T-helper 2 cell treated with Interferon-gamma antibody and Interleukin-4, amounts not matched to agents 5 μg/mL and 100 μg/mL, for 36 hours (primary cell): Measurements from ENCODE around the gene TRIM63.

Experiments used
- DNase-seq: peaks from one replicate; pipeline ENCODE4 v3.0.0; 2021; ENCODE audit warnings: low spot score
- H3K27ac Mint-ChIP-seq: one replicate; pipeline ENCODE4 v1.8.0; 2021; ENCODE audit warnings: mild to moderate bottlenecking, mixed read lengths
- H3K27me3 Mint-ChIP-seq: one replicate; pipeline ENCODE4 v1.8.0; 2021; ENCODE audit warnings: low read depth, mixed read lengths
- H3K36me3 Mint-ChIP-seq: one replicate; pipeline ENCODE4 v1.8.0; 2021; ENCODE audit warnings: low read depth, mixed read lengths
- H3K4me1 Mint-ChIP-seq: one replicate; pipeline ENCODE4 v1.8.0; 2021; ENCODE audit warnings: low read depth, mixed read lengths
- H3K4me3 Mint-ChIP-seq: one replicate; pipeline ENCODE4 v1.8.0; 2022; ENCODE audit warnings: mild to moderate bottlenecking, moderate library complexity, mixed read lengths
- H3K9me3 Mint-ChIP-seq: one replicate; pipeline ENCODE4 v1.8.0; 2021; ENCODE audit warnings: mixed read lengths

TRIM63 gene

DNA sequence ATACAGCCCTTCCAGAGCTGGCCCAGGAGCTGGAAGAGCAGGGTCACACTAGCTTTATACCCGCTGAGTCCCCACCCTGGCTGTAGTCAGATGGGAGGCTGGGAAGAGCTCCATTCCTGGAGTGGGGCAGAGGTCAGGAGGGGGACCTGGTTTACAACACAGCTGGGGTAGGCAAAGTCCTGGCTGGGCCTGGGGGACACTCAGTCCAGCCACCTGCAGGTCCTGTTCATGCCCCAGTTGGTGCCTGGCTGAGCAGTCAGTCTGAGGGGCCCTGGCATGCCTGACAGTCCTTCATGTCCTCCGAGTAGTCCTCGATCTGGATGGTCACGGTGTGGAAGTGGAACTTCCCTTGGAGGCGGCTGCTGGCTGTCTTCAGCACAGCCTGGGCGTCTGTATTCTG lies 28.5 kb downstream of the TRIM63 start:
- Mint-ChIP-seq H3K36me3 (no peaks in the 10 kb centered on the region), H3K27ac (no peak overlapping the region), H3K9me3 (no peaks in the 10 kb centered on the region), H3K4me3 (no peak overlapping the region), H3K27me3 (peaks cover 21% of the 10 kb centered on the region), H3K4me1 (peaks cover 7% of the 10 kb centered on the region)
- no peak for DNase-seq

DNA sequence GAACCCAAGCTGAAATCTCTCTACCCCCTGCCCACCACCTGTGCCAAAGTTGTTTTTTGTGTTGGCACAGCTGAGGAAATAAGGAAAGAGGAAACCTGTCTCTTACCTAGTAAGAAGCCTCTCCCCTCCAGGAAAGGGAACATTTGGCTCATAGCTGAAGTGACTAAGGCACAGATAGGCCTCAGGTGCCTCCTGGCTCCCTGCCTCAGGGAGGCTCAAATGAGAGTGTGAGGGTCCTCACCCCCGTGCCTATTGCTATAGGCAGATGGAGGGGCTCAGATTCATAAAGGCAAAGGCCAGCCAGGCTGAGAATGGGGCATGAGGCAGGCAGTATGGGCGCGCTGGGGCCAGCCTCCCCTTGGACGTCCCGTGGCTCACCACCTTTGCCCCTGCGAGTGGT lies 29.0 kb downstream of the TRIM63 start:
- DNase-seq: no peak
- Mint-ChIP-seq H3K9me3 (no peaks in the 10 kb centered on the region), H3K27me3 (peaks cover 17% of the 10 kb centered on the region), H3K27ac (no peak overlapping the region), H3K36me3 (no peaks in the 10 kb centered on the region), H3K4me3 (no peak overlapping the region), H3K4me1 (peaks cover 7% of the 10 kb centered on the region)

- Mint-ChIP-seq H3K27ac (no peak overlapping the region), H3K9me3 (no peaks in the 10 kb centered on the region), H3K4me3 (no peak overlapping the region), H3K27me3 (peaks cover 12% of the 10 kb centered on the region), H3K36me3 (no peaks in the 10 kb centered on the region), H3K4me1 (peaks cover 7% of the 10 kb centered on the region)
- no peak for DNase-seq
These were observed 29.5 kb downstream of the TRIM63 start for GRCh38 chr1:26037904-26038303.

- peaks cover 7% of the 10 kb centered on the region for H3K4me1 Mint-ChIP-seq
- DNase-seq: no peak
- H3K27ac Mint-ChIP-seq: no peak overlapping the region
- H3K36me3 Mint-ChIP-seq: no peaks in the 10 kb centered on the region
- H3K4me3 Mint-ChIP-seq: no peak overlapping the region
- H3K27me3 Mint-ChIP-seq: peaks cover 20% of the 10 kb centered on the region
- H3K9me3 Mint-ChIP-seq: no peaks in the 10 kb centered on the region
These were observed 30.6 kb downstream of the TRIM63 start for GRCh38 chr1:26036756-26037281.

- Mint-ChIP-seq H3K4me3 (peak overlapping the region; percentile 91), H3K36me3 (no peaks in the 10 kb centered on the region), H3K9me3 (no peaks in the 10 kb centered on the region), H3K27me3 (peaks cover 20% of the 10 kb centered on the region), H3K27ac (peak overlapping the region; percentile 48), H3K4me1 (peaks cover 7% of the 10 kb centered on the region)
- DNase-seq: peak; percentile 77
These were observed 31.3 kb downstream of the TRIM63 start for GRCh38 chr1:26035959-26036755.

DNA sequence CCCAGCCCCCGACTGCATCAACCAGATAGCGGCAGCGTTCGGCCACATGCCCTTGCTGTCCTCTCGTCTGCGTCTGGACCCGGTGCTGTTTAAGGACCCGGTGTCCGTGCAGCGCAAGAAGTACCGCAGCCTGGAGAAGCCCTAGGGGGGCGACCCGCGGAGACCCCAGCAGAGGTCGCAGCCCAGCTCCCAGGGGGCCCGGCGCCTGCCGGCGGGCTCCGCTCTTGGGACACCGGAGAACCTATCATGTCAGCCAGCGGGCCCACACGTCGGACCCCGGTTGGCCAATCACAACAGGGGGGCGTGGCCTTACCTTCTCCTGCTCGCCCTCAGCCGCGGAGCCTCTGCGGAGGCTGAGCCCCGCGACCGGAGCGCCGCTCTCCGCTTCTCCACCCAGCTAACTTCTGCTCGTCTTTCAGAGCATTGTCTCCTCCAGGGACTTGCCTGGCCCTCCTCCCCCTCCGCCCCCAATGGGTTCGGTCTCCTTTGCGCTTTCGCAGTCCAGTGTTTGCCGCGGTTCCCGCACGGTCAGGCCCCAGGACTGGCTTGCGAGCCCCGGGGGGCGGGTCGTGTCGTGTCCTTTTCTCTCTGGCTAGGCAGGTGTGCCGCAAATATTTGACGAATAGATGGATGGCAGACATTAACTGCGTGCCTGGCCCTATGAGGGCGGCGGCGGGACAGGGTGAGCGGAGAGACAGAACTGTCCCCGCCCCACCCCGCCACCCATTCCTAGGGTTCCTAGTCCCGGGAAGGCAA lies 32.0 kb downstream of the TRIM63 start:
- H3K27me3 Mint-ChIP-seq: peaks cover 20% of the 10 kb centered on the region

GRCh38 chr1:26034504-26035202 lies 32.8 kb downstream of the TRIM63 start:
- no peak for DNase-seq
- Mint-ChIP-seq H3K36me3 (no peaks in the 10 kb centered on the region), H3K4me3 (peak overlapping the region; percentile 91), H3K4me1 (peaks cover 7% of the 10 kb centered on the region), H3K27ac (no peak overlapping the region), H3K9me3 (no peaks in the 10 kb centered on the region), H3K27me3 (peaks cover 20% of the 10 kb centered on the region)

More for the DNA sequence above, 32.0 kb downstream of the TRIM63 start:
- peak overlapping the region; percentile 91 for H3K4me3 Mint-ChIP-seq
- peak; percentile 93 for DNase-seq
- H3K36me3 Mint-ChIP-seq: no peaks in the 10 kb centered on the region
- H3K9me3 Mint-ChIP-seq: no peaks in the 10 kb centered on the region
- peaks cover 7% of the 10 kb centered on the region for H3K4me1 Mint-ChIP-seq
- peak overlapping the region; percentile 48 for H3K27ac Mint-ChIP-seq

DNA sequence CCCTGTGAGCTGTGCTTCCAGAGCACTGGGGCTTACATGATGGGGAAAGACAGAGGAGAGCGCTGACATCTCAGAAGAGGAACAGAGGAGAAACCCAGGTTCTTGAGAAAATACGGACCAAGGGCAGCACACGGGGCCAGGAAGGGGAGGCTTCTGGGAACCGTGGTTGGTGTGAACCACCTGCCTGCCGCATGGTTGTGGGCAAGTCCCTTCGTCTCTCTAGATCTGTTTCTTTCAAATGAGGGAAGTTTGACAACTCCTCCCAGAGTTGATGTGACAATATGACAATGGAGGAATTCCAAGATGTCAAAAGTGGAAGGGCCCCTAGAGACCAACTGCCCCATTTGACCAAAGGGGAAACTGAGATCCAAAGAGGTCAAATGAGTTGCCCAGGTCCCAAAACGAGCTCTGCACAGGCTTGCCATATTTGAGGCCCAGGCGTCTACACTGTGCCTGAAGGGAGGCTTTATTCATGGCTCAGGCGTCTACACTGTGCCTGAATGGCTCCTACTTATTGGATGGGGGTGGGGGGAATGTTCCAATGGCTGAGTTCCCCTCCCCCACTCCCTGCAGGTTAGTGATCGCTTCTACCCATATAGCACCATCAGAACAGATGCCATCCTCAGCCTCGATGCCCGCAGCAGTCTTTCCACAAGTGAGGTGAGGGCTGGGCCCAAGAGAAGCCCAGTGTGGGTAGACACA lies 34.6 kb downstream of the TRIM63 start:
- Mint-ChIP-seq H3K27ac (no peak overlapping the region), H3K4me1 (peaks cover 7% of the 10 kb centered on the region), H3K9me3 (no peaks in the 10 kb centered on the region), H3K27me3 (peaks cover 20% of the 10 kb centered on the region), H3K4me3 (no peak overlapping the region), H3K36me3 (no peaks in the 10 kb centered on the region)
- DNase-seq: no peak

GRCh38 chr1:26031611-26032220 lies 35.7 kb downstream of the TRIM63 start:
- no peaks in the 10 kb centered on the region for H3K9me3 Mint-ChIP-seq
- H3K27me3 Mint-ChIP-seq: peaks cover 20% of the 10 kb centered on the region
- no peak overlapping the region for H3K27ac Mint-ChIP-seq
- H3K4me1 Mint-ChIP-seq: peaks cover 7% of the 10 kb centered on the region
- H3K4me3 Mint-ChIP-seq: no peak overlapping the region
- no peaks in the 10 kb centered on the region for H3K36me3 Mint-ChIP-seq
- no peak for DNase-seq

DNA sequence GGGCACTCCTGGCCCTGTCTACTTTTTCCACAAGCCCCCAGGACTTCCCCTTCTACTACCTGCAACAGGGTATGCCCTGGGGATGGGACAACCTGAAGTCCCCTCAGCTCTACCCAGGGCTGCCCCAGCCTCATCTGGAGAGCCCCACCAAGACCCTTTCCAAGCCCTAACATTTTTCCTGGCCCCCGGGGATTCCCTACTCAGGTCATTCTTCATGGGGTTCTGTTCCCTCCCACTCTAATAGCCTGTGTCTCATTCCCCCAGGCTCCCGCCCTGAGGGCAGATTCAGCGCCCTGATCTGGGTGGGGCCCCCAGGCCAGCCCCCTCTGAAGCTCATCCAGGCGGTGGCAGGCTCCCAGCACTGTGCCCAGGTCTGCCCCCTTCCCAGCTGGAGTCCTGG lies 36.2 kb downstream of the TRIM63 start:
- H3K4me1 Mint-ChIP-seq: peaks cover 7% of the 10 kb centered on the region
- H3K4me3 Mint-ChIP-seq: no peak overlapping the region
- no peaks in the 10 kb centered on the region for H3K36me3 Mint-ChIP-seq
- no peak for DNase-seq
- no peaks in the 10 kb centered on the region for H3K9me3 Mint-ChIP-seq
- peaks cover 19% of the 10 kb centered on the region for H3K27me3 Mint-ChIP-seq
- H3K27ac Mint-ChIP-seq: no peak overlapping the region

DNA sequence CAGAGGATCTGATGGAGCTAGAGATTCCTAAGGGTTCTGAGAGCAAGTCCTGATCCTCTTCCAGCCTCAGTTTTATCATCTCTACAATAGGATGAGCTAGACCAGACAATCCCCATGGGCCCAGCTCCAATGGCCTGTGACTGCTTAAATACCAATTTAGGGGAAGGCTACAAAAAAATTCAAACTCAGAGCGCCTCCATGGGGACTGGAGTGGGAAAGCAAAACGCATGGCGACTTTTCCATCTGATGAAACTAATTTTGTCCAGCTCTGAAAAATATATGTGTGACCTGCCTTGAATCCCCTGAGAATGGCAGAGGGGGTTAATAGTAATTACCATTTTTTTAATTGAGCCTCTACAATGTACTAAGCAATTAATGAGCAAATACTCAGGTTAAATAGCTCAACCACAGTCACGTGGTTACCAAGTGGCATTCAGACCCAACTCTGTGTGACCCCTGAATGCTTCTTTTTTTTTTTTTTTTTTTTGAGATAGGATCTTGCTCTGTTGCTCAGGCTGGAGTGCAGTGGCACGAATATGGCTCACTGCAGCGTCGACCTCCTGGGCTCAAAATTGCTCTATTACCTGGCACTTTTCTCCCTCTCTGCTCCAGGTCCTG lies 37.5 kb downstream of the TRIM63 start:
- H3K27ac Mint-ChIP-seq: no peak overlapping the region
- H3K4me3 Mint-ChIP-seq: no peak overlapping the region
- H3K36me3 Mint-ChIP-seq: no peaks in the 10 kb centered on the region
- no peak for DNase-seq
- H3K27me3 Mint-ChIP-seq: peaks cover 17% of the 10 kb centered on the region
- H3K9me3 Mint-ChIP-seq: no peaks in the 10 kb centered on the region
- peaks cover 7% of the 10 kb centered on the region for H3K4me1 Mint-ChIP-seq

GRCh38 chr1:26029054-26029863 lies 38.2 kb downstream of the TRIM63 start:
- Mint-ChIP-seq H3K36me3 (no peaks in the 10 kb centered on the region), H3K4me3 (no peak overlapping the region)

More at GRCh38 chr1:26029054-26029863, 38.2 kb downstream of the TRIM63 start:
- DNase-seq: no peak
- H3K27ac Mint-ChIP-seq: no peak overlapping the region
- no peaks in the 10 kb centered on the region for H3K9me3 Mint-ChIP-seq
- H3K4me1 Mint-ChIP-seq: no peaks in the 10 kb centered on the region
- peaks cover 14% of the 10 kb centered on the region for H3K27me3 Mint-ChIP-seq
